Endothelial cell of umbilical vein (primary cell): Measurements from ENCODE around the gene OPTC. TPM values are rescaled to one million over a fixed set of nuclear protein-coding genes. Genes with fewer than 3 reads are reported as not detected.

Experiments
- BruUV-seq: library from RNA; stranded (reverse); fragments of 400-500 nt; replicated peaks from 2 replicates; lab custom pipeline; 2021; lab: Mats Ljungman, UMichigan
- CTCF ChIA-PET: fragments of 300-600, 350-600 bp; sonication (Branson Sonifier 250); formaldehyde crosslinking; loops from one replicate; lab custom pipeline; 2021; ENCODE audit warnings: antibody characterized with exemption, inconsistent platforms; lab: Charles Lee
- POLR2A ChIA-PET: fragments of 300-600, 350-600 bp; sonication (Branson Sonifier 250); formaldehyde crosslinking; loops from one replicate; lab custom pipeline; 2021; ENCODE audit warnings: antibody characterized with exemption, inconsistent platforms; lab: Charles Lee
- DNase-seq: peaks from one replicate; pipeline ENCODE4 v3.0.0-alpha.2; 2011; ENCODE audit warnings: low read depth, low spot score
- FAIRE-seq: peaks from 2 replicates; lab custom pipeline; 2011; peaks lifted over from hg19 to GRCh38; lab: Jason Lieb, UNC
- H2AFZ ChIP-seq: 2 replicates; pipeline ENCODE4 v1.6.0; 2012; ENCODE audit warnings: low read depth, low read length, control low read depth, inconsistent platforms
- H3K27ac ChIP-seq: 2 replicates; pipeline ENCODE4 v1.5.1; 2011; ENCODE audit warnings: low read depth, mild to moderate bottlenecking, control low read depth, low read length, moderate library complexity; ENCODE audit not compliant: insufficient read depth
- H3K27me3 ChIP-seq, 2 experiments: 2 replicates each; pipeline versions ENCODE4 v1.6.0 to v1.6.1; 2011; ENCODE audit warnings: low read length in 2 of 2, mixed read lengths in 1 of 2; ENCODE audit not compliant: control insufficient read depth in 2 of 2, insufficient read depth in 2 of 2
- H3K36me3 ChIP-seq, 2 experiments: 2 replicates in 1 of 2; 3 replicates in 1 of 2; pipeline ENCODE4 v1.5.1; 2011; ENCODE audit warnings: low read length in 2 of 2, mild to moderate bottlenecking in 1 of 2, moderate library complexity in 1 of 2; ENCODE audit not compliant: control insufficient read depth in 2 of 2, insufficient read depth in 2 of 2; ENCODE audit errors: extremely low read depth in 1 of 2
- H3K4me1 ChIP-seq: 3 replicates; pipeline ENCODE4 v1.5.1; 2011; ENCODE audit warnings: mild to moderate bottlenecking, low read length; ENCODE audit not compliant: control insufficient read depth, insufficient read depth; ENCODE audit errors: extremely low read depth
- H3K4me2 ChIP-seq: 2 replicates; pipeline ENCODE4 v1.6.1; 2011; ENCODE audit warnings: low read length, control low read depth, mixed read lengths; ENCODE audit not compliant: insufficient read depth
- H3K4me3 ChIP-seq, 3 experiments: fragments of 200-600 bp in 1 of 3; sonication (generic), shearing (Covaris generic) in 1 of 3; replicated peaks in 1 of 3; 2 replicates each; pipeline ENCODE4 v1.5.1; 2011 to 2016; ENCODE audit warnings: control low read depth in 3 of 3, low read length in 3 of 3, mild to moderate bottlenecking in 2 of 3, inconsistent platforms in 1 of 3, low read depth in 1 of 3, moderate library complexity in 1 of 3; ENCODE audit not compliant: insufficient read depth in 1 of 3
- H3K79me2 ChIP-seq: 2 replicates; pipeline ENCODE4 v1.6.0; 2012; ENCODE audit warnings: low read length, inconsistent platforms; ENCODE audit not compliant: control insufficient read depth, insufficient read depth
- H3K9ac ChIP-seq: replicated peaks from 2 replicates; pipeline ENCODE3; 2011; ENCODE audit warnings: low read length, control low read depth; ENCODE audit not compliant: insufficient read depth; ENCODE audit errors: extremely low read depth
- H3K9me1 ChIP-seq: replicated peaks from 3 replicates; pipeline ENCODE4 v1.6.0; 2011; ENCODE audit warnings: mild to moderate bottlenecking, low read length; ENCODE audit not compliant: control insufficient read depth, insufficient read depth; ENCODE audit errors: extremely low read depth
- H3K9me3 ChIP-seq: replicated peaks from 2 replicates; pipeline ENCODE4 v1.5.1; 2012; ENCODE audit warnings: low read length, inconsistent platforms; ENCODE audit not compliant: control insufficient read depth, insufficient read depth
- H4K20me1 ChIP-seq: replicated peaks from 2 replicates; pipeline ENCODE3; 2011; ENCODE audit warnings: mild to moderate bottlenecking, low read length; ENCODE audit not compliant: control insufficient read depth, insufficient read depth; ENCODE audit errors: extremely low read depth
- EZH2 ChIP-seq: IDR thresholded peaks from 2 replicates; pipeline ENCODE4 v1.6.1; 2012; ENCODE audit warnings: borderline replicate concordance, low read depth, mild to moderate bottlenecking, moderate library complexity, low read length, inconsistent platforms; ENCODE audit not compliant: severe bottlenecking
- FOS ChIP-seq: IDR thresholded peaks from 2 replicates; pipeline ENCODE4 v1.6.1; 2011; ENCODE audit warnings: mild to moderate bottlenecking, low read length, moderate library complexity, borderline replicate concordance; ENCODE audit not compliant: insufficient read depth
- GATA2 ChIP-seq: IDR thresholded peaks from 2 replicates; pipeline ENCODE4 v1.7.0; 2011; ENCODE audit warnings: low read depth, mild to moderate bottlenecking, moderate library complexity, mixed read lengths, low read length; ENCODE audit not compliant: insufficient read length, insufficient read depth
- JUN ChIP-seq: IDR thresholded peaks from 2 replicates; pipeline ENCODE4 v1.6.1; 2011; ENCODE audit warnings: borderline replicate concordance, low read depth; ENCODE audit not compliant: insufficient read length, insufficient read depth
- MYC ChIP-seq: IDR thresholded peaks from one replicate; pipeline ENCODE4 v1.6.1; 2011; ENCODE audit warnings: mild to moderate bottlenecking, low read depth, low read length
- POLR2A ChIP-seq: IDR thresholded peaks from 2 replicates; pipeline ENCODE4 v1.6.1; 2012; ENCODE audit warnings: low read depth, mild to moderate bottlenecking, control low read depth, low read length
- POLR2AphosphoS5 ChIP-seq: IDR thresholded peaks from 2 replicates; pipeline ENCODE4 v1.6.1; 2012; ENCODE audit warnings: low read depth, mild to moderate bottlenecking, control low read depth, low read length, moderate library complexity; ENCODE audit not compliant: insufficient read depth
- dilution Hi-C: fragments of 300-500 bp; cut with MboI; formaldehyde crosslinking; loops from one replicate; pipeline ENCODE4 v1.15.0; 2019; ENCODE audit warnings: low sequenced_read_pairs; ENCODE audit not compliant: extremely low pct_ligation_motif_present
- intact Hi-C: fragments of 100-400 bp; cut with micrococcal nuclease; formaldehyde crosslinking; loops from one replicate; pipeline ENCODE4 v1.10.0; 2022
- polyA plus RNA-seq, 4 experiments: library from polyadenylated mRNA; depleted of rRNA in 3 of 4; stranded (reverse) in 3 of 4; unstranded in 1 of 4; fragments of >200 nt; gene quantifications; 2 replicates each; pipeline versions ENCODE4 v1.2.1 to v1.2.3, GENCODE V29; 2011 to 2012; ENCODE audit warnings: missing spikeins in 1 of 4
- total RNA-seq: library from RNA; stranded (reverse); gene quantifications from 2 replicates; pipeline ENCODE4 v1.2.3, GENCODE V29; 2021
- TF ChIP-seq, protein P1 (sequence below), 2 donors: IDR thresholded peaks; 1 replicate in 1 of 2; 2 replicates in 1 of 2; pipeline ENCODE4 v1.5.1; 2011; ENCODE audit warnings: low read length in 2 of 2, mild to moderate bottlenecking in 2 of 2, moderate library complexity in 2 of 2, control low read depth in 1 of 2, inconsistent platforms in 1 of 2, low read depth in 1 of 2; ENCODE audit not compliant: insufficient read depth in 1 of 2; ENCODE audit errors: extremely low read depth in 1 of 2
- TF ChIP-seq, protein P2 (sequence below): IDR thresholded peaks from 2 replicates; pipeline ENCODE4 v1.6.1; 2011; ENCODE audit not compliant: insufficient read depth, insufficient read length

Gene OPTC
- total and polyA plus RNA-seq, 2 donors (not counting 3 experiments of a cell fraction or from before 2014, with no cell fraction given), result not detected

DNA sequence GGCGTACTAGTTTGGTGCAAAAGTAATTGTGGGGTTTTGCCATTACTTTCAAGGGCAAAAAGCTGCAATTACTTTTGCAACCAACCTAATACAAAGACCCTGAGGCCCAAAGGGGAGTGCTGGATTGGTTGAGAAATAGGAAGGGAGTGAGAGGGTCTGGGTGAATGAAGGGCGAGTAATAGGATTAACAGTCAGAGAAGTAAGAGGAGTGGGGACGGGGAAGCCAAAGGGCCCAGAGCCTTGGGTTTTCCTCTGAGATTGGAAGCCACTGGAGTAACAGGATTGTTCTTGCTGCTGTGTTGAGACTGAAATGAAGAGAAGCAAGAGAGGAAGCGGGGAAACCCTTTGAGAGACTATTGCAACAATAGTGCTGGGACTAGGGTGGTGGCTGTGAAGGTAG lies 37.4 kb upstream of the OPTC start:
- H3K4me1 ChIP-seq, result no peaks in the 10 kb centered on the region
- H3K9me3 ChIP-seq, result no peaks in the 10 kb centered on the region
- no TSS peak for BruUV-seq
- H3K9ac ChIP-seq, result no peak overlapping the region
- no peak for FAIRE-seq
- H3K4me3 ChIP-seq, result no peak overlapping the region
- H3K27me3 ChIP-seq, result peaks cover 6 to 12% of the 10 kb centered on the region in 2 experiments
- no peak overlapping the region for H2AFZ ChIP-seq
- ChIA-PET CTCF (interaction anchor here (1.0 kb wide), 1 partner anchor 31 kb away, joined by 3 read pairs; no protein-coding TSS in a partner anchor), POLR2A (no interaction called here)
- H3K36me3 ChIP-seq, result no peaks in the 10 kb centered on the region
- TF ChIP-seq EZH2 (no peak), GATA2 (no peak), JUN (no peak), MYC (no peak), POLR2A (no peak), POLR2AphosphoS5 (no peak), FOS (no peak)
- TF ChIP-seq, protein P1, sequence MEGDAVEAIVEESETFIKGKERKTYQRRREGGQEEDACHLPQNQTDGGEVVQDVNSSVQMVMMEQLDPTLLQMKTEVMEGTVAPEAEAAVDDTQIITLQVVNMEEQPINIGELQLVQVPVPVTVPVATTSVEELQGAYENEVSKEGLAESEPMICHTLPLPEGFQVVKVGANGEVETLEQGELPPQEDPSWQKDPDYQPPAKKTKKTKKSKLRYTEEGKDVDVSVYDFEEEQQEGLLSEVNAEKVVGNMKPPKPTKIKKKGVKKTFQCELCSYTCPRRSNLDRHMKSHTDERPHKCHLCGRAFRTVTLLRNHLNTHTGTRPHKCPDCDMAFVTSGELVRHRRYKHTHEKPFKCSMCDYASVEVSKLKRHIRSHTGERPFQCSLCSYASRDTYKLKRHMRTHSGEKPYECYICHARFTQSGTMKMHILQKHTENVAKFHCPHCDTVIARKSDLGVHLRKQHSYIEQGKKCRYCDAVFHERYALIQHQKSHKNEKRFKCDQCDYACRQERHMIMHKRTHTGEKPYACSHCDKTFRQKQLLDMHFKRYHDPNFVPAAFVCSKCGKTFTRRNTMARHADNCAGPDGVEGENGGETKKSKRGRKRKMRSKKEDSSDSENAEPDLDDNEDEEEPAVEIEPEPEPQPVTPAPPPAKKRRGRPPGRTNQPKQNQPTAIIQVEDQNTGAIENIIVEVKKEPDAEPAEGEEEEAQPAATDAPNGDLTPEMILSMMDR (IDR thresholded peaks at IDR 0.05; ENCODE audit: extremely low read depth in 1 of 2, insufficient read depth in 1 of 2, low read depth in 1 of 2, low read length in 2 of 2), result no peak
- TF ChIP-seq, protein P2, sequence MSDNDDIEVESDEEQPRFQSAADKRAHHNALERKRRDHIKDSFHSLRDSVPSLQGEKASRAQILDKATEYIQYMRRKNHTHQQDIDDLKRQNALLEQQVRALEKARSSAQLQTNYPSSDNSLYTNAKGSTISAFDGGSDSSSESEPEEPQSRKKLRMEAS, result no peak
- no peak overlapping the region for H3K4me2 ChIP-seq
- no peaks in the 10 kb centered on the region for H3K79me2 ChIP-seq
- dilution Hi-C loops, result no loop called here
- H3K27ac ChIP-seq, result no peak overlapping the region
- no peaks in the 10 kb centered on the region for H4K20me1 ChIP-seq
- DNase-seq, result no peak
- intact Hi-C loops, result no loop called here
- no peaks in the 10 kb centered on the region for H3K9me1 ChIP-seq
